DMS114 treated with DMSO at 0.1 percent for 48 hours (cell line): ENCODE data around the gene ACAP2.

Source experiments
- DNase-seq: peaks from one replicate; lab custom pipeline; 2025; ENCODE audit not compliant: unreplicated experiment; lab: John Stamatoyannopoulos, UW

ACAP2 gene

DNA sequence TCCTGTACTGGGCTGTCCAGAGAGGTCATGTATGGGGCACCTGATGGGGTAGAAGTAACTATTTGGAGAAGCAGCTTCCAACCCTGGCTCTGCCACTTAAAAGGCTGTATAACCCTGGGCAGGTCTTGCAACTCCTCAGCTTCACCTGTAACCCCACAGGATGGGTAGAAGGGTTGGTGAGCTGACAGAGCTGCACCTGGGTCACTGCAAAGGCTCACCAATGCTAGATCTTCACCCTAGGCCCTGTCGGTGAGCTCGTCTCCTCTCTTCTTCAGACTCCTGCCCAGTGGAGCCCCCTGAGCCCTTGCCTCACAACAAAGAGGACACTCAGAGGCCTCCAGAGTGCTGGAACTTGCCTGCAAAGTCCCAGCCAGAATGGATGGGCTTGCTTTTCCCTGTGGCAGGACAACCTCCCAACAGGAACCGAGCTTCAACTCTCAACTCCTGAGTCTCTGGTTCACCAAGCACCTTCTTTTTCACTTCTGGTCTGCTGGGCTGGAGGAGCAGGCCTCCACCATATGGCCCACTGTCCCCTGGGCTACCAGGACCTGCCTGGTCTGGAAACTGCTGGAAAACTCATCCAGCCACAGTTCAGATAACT, 217.7 kb downstream of the ACAP2 start:
- DNase-seq, result no peak
